ENCODE data around the gene DCDC2C.

- TF ChIP-seq CBX2 (IDR thresholded peaks at IDR 0.05; ENCODE audit: borderline replicate concordance, low read depth) (no peak), CTCF (IDR thresholded peaks at IDR 0.05) (no peak), JUNB (IDR thresholded peaks at IDR 0.05) (no peak), JUN (IDR thresholded peaks at IDR 0.05) (no peak), EHMT2 (IDR thresholded peaks at IDR 0.05; ENCODE audit: low read depth) (no peak), HMGXB4 (CRISPR knock-in tag; IDR thresholded peaks at IDR 0.05; ENCODE audit: borderline replicate concordance) (no peak), E2F6 (IDR thresholded peaks at IDR 0.05; ENCODE audit: borderline replicate concordance, low read depth) (no peak), POLR2A (IDR thresholded peaks at IDR 0.05; ENCODE audit: low read length) (no peak), MYC (IDR thresholded peaks at IDR 0.05; ENCODE audit: borderline replicate concordance, low read length) (no peak), CHD2 (IDR thresholded peaks at IDR 0.05; ENCODE audit: low read length, partially characterized antibody) (no peak)
Measured at GRCh38 chr2:3785890-3786273, 82.5 kb downstream of the DCDC2C start.

Data from A549 (cell line).